SK-N-SH treated with all-trans-retinoic acid at 6 μM for 48 hours (cell line): ENCODE measurements around the gene SMARCD3.

Source experiments
- ARNTL ChIP-seq: fragments of 450-650 bp; formaldehyde crosslinking; IDR thresholded peaks from 2 replicates; pipeline ENCODE4 v1.5.0; 2020; ENCODE audit warnings: low read depth, mild to moderate bottlenecking, moderate library complexity, borderline replicate concordance
- BACH2 ChIP-seq: fragments of 250-450 bp; sonication (Bioruptor Pico); IDR thresholded peaks from 2 replicates; pipeline ENCODE4 v1.9.0; 2021; ENCODE audit warnings: mild to moderate bottlenecking, borderline replicate concordance
- RARB ChIP-seq: fragments of 250-450 bp; sonication (Bioruptor Pico); IDR thresholded peaks from 2 replicates; pipeline ENCODE4 v1.8.0; 2021; ENCODE audit warnings: mild to moderate bottlenecking, moderate library complexity
- ZC3H10 ChIP-seq: fragments of 250-450 bp; sonication (Bioruptor Pico); IDR thresholded peaks from 2 replicates; pipeline ENCODE4 v1.5.1; 2021; ENCODE audit warnings: mild to moderate bottlenecking, moderate library complexity
- ZFP30 ChIP-seq: fragments of 450-650 bp; formaldehyde crosslinking; IDR thresholded peaks from 2 replicates; pipeline ENCODE4 v1.5.0; 2022; ENCODE audit warnings: mild to moderate bottlenecking, moderate library complexity
- ZNF565 ChIP-seq: fragments of 450-650 bp; formaldehyde crosslinking; conservative IDR thresholded peaks from 2 replicates; pipeline ENCODE4 v1.5.0; 2020; ENCODE audit warnings: low read depth, mild to moderate bottlenecking, moderate library complexity
- TF ChIP-seq, protein P1 (sequence below): fragments of 250-450 bp; sonication (Bioruptor Pico); IDR thresholded peaks from 2 replicates; pipeline ENCODE4 v1.8.0; 2021; ENCODE audit warnings: low read depth, mild to moderate bottlenecking, moderate library complexity, borderline replicate concordance
- TF ChIP-seq, protein P2 (sequence below): fragments of 250-450 bp; sonication (Bioruptor Pico); IDR thresholded peaks from 2 replicates; pipeline ENCODE4 v1.5.0; 2020; ENCODE audit warnings: mild to moderate bottlenecking, moderate library complexity
- TF ChIP-seq, protein P3 (sequence below): fragments of 250-450 bp; sonication (Bioruptor Pico); IDR thresholded peaks from 2 replicates; pipeline ENCODE4 v1.8.0; 2020; ENCODE audit warnings: mild to moderate bottlenecking, moderate library complexity, borderline replicate concordance
- TF ChIP-seq, protein P4 (sequence below): fragments of 250-450 bp; sonication (Bioruptor Pico); IDR thresholded peaks from 2 replicates; pipeline ENCODE4 v1.5.1; 2021; ENCODE audit warnings: mild to moderate bottlenecking, moderate library complexity

GRCh38 chr7:151228024-151228866 lies 20.2 kb downstream of the SMARCD3 start:
- TF ChIP-seq, protein P1, sequence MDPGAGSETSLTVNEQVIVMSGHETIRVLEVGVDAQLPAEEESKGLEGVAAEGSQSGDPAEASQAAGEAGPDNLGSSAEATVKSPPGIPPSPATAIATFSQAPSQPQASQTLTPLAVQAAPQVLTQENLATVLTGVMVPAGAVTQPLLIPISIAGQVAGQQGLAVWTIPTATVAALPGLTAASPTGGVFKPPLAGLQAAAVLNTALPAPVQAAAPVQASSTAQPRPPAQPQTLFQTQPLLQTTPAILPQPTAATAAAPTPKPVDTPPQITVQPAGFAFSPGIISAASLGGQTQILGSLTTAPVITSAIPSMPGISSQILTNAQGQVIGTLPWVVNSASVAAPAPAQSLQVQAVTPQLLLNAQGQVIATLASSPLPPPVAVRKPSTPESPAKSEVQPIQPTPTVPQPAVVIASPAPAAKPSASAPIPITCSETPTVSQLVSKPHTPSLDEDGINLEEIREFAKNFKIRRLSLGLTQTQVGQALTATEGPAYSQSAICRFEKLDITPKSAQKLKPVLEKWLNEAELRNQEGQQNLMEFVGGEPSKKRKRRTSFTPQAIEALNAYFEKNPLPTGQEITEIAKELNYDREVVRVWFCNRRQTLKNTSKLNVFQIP (CRISPR knock-in tag), result no peak
- no peak for TF ChIP-seq ZC3H10
- no peak for TF ChIP-seq ZNF565 (CRISPR knock-in tag)
- TF ChIP-seq BACH2 (CRISPR knock-in tag), result no peak
- TF ChIP-seq RARB (CRISPR knock-in tag), result no peak
- TF ChIP-seq, protein P2, sequence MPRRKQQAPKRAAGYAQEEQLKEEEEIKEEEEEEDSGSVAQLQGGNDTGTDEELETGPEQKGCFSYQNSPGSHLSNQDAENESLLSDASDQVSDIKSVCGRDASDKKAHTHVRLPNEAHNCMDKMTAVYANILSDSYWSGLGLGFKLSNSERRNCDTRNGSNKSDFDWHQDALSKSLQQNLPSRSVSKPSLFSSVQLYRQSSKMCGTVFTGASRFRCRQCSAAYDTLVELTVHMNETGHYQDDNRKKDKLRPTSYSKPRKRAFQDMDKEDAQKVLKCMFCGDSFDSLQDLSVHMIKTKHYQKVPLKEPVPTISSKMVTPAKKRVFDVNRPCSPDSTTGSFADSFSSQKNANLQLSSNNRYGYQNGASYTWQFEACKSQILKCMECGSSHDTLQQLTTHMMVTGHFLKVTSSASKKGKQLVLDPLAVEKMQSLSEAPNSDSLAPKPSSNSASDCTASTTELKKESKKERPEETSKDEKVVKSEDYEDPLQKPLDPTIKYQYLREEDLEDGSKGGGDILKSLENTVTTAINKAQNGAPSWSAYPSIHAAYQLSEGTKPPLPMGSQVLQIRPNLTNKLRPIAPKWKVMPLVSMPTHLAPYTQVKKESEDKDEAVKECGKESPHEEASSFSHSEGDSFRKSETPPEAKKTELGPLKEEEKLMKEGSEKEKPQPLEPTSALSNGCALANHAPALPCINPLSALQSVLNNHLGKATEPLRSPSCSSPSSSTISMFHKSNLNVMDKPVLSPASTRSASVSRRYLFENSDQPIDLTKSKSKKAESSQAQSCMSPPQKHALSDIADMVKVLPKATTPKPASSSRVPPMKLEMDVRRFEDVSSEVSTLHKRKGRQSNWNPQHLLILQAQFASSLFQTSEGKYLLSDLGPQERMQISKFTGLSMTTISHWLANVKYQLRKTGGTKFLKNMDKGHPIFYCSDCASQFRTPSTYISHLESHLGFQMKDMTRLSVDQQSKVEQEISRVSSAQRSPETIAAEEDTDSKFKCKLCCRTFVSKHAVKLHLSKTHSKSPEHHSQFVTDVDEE (CRISPR knock-in tag), result no peak
- TF ChIP-seq, protein P3, sequence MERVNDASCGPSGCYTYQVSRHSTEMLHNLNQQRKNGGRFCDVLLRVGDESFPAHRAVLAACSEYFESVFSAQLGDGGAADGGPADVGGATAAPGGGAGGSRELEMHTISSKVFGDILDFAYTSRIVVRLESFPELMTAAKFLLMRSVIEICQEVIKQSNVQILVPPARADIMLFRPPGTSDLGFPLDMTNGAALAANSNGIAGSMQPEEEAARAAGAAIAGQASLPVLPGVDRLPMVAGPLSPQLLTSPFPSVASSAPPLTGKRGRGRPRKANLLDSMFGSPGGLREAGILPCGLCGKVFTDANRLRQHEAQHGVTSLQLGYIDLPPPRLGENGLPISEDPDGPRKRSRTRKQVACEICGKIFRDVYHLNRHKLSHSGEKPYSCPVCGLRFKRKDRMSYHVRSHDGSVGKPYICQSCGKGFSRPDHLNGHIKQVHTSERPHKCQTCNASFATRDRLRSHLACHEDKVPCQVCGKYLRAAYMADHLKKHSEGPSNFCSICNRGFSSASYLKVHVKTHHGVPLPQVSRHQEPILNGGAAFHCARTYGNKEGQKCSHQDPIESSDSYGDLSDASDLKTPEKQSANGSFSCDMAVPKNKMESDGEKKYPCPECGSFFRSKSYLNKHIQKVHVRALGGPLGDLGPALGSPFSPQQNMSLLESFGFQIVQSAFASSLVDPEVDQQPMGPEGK (CRISPR knock-in tag), result no peak
- TF ChIP-seq ARNTL (CRISPR knock-in tag), result no peak
- TF ChIP-seq ZFP30 (CRISPR knock-in tag), result no peak
- TF ChIP-seq, protein P4, sequence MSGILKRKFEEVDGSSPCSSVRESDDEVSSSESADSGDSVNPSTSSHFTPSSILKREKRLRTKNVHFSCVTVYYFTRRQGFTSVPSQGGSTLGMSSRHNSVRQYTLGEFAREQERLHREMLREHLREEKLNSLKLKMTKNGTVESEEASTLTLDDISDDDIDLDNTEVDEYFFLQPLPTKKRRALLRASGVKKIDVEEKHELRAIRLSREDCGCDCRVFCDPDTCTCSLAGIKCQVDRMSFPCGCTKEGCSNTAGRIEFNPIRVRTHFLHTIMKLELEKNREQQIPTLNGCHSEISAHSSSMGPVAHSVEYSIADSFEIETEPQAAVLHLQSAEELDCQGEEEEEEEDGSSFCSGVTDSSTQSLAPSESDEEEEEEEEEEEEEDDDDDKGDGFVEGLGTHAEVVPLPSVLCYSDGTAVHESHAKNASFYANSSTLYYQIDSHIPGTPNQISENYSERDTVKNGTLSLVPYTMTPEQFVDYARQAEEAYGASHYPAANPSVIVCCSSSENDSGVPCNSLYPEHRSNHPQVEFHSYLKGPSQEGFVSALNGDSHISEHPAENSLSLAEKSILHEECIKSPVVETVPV (CRISPR knock-in tag), result no peak
